Neutrophil (primary cell): Measurements from ENCODE around the gene CHMP4A.

Experiments used
- H3K27ac ChIP-seq: fragments of 200-600 bp; sonication (generic); 2 replicates; pipeline ENCODE4 v1.5.1; 2016; ENCODE audit warnings: mild to moderate bottlenecking, moderate library complexity
- H3K27me3 ChIP-seq: fragments of 200-600 bp; sonication (generic); 2 replicates; pipeline ENCODE4 v1.6.0; 2016; ENCODE audit warnings: mild to moderate bottlenecking
- H3K36me3 ChIP-seq: fragments of 200-600 bp; sonication (generic); 2 replicates; pipeline ENCODE4 v1.5.1; 2017
- H3K4me1 ChIP-seq, 2 experiments: fragments of 200-600 bp in 1 of 2; sonication (generic) in 1 of 2; 1 replicate in 1 of 2; 2 replicates in 1 of 2; pipeline versions ENCODE4 v1.5.1 to v1.6.1; 2013 to 2016; ENCODE audit warnings: low read depth in 1 of 2, low read length in 1 of 2, mild to moderate bottlenecking in 1 of 2, moderate library complexity in 1 of 2; ENCODE audit not compliant: control insufficient read depth in 1 of 2, insufficient read depth in 1 of 2
- H3K4me3 ChIP-seq, 2 experiments: fragments of 200-600 bp in 1 of 2; sonication (generic) in 1 of 2; 1 replicate in 1 of 2; 2 replicates in 1 of 2; pipeline ENCODE4 v1.5.1; 2013 to 2016; ENCODE audit warnings: low read depth in 1 of 2, low read length in 1 of 2, mild to moderate bottlenecking in 1 of 2, moderate library complexity in 1 of 2
- H3K9me3 ChIP-seq: fragments of 200-600 bp; sonication (generic); 2 replicates; pipeline ENCODE4 v1.5.1; 2016
- TF ChIP-seq, protein P1 (sequence below): fragments of 200-600 bp; sonication (generic); IDR thresholded peaks from 2 replicates; pipeline ENCODE4 v1.5.1; 2016; ENCODE audit warnings: antibody characterized with exemption

CHMP4A gene

DNA sequence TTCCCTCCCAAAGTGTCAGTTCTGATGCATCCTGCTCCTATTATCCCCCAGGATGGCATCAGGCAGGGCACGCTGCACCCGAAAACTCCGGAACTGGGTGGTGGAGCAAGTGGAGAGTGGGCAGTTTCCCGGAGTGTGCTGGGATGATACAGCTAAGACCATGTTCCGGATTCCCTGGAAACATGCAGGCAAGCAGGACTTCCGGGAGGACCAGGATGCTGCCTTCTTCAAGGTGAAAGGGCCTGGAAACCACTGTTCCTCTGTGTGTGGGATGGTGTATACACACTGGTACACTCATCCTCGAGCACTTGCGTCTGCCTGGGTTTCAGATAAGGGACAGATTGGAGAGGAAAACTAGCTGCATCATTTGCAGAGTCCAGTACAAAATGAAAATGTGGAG, 51.2 kb downstream of the CHMP4A start:
- peaks cover 79% of the 10 kb centered on the region for H3K36me3 ChIP-seq
- H3K4me3 ChIP-seq, result peak overlapping the region; percentile 83 to 94
- H3K9me3 ChIP-seq, result no peaks in the 10 kb centered on the region
- H3K27ac ChIP-seq, result peak overlapping the region; percentile 94
- TF ChIP-seq, protein P1, sequence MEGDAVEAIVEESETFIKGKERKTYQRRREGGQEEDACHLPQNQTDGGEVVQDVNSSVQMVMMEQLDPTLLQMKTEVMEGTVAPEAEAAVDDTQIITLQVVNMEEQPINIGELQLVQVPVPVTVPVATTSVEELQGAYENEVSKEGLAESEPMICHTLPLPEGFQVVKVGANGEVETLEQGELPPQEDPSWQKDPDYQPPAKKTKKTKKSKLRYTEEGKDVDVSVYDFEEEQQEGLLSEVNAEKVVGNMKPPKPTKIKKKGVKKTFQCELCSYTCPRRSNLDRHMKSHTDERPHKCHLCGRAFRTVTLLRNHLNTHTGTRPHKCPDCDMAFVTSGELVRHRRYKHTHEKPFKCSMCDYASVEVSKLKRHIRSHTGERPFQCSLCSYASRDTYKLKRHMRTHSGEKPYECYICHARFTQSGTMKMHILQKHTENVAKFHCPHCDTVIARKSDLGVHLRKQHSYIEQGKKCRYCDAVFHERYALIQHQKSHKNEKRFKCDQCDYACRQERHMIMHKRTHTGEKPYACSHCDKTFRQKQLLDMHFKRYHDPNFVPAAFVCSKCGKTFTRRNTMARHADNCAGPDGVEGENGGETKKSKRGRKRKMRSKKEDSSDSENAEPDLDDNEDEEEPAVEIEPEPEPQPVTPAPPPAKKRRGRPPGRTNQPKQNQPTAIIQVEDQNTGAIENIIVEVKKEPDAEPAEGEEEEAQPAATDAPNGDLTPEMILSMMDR, result no peak
- peaks cover 58 to 63% of the 10 kb centered on the region in 2 experiments for H3K4me1 ChIP-seq
- no peaks in the 10 kb centered on the region for H3K27me3 ChIP-seq

DNA sequence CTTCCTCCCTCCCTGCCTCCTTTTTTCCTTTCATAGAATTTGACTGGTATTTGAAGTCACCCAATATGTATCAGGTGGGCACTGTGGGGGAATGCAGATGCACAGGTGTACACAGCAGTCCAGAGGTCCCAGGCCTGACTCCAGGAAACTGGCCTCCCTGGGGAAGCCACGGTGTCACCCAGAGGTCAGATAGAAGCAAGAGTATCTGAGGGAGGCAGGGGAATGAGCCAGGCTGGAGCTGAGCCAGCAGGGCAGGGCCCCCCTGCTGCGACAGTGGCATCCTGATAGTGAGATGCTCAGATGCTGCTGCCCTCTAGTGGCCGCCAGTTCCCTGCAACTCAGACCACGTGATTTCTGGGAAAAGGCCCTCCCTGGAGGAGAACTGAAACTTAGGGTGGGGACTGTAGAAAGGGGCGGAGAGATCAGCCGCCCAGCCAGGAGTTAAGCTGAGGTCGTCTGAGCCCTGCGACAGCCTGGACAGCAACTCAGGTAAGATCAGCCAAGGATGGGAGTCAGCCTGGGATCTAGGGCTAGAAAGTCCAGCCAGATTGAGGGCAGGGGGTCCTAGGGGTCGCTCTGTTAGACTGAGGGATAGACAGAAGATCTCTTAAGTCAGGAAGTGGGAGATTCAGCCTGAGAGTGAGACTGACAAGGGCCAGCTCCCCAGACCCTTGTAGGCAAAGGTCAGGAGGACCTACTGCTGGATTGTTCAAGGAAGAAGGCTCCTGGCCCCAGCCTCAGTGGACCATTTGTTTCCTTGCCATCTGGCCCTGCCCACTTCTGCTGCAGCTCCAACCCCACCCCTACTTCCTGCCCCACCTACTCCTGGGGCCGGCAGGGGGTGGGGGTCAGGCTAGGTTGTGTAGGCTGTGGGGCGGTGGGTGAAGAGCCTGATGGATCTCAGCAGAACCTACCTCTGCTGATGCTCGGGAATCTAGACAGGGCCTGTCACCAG, 52.2 kb downstream of the CHMP4A start, which contains the start of gene IRF9:
Gene IRF9, plus strand, starts transcription at position 416 of the 955 bp plus-strand sequence. CDS start 880 bp downstream, outside the sequence.
- Histone ChIP-seq H3K36me3 (peaks cover 79% of the 10 kb centered on the region), H3K4me1 (peaks cover 48 to 54% of the 10 kb centered on the region in 2 experiments), H3K4me3 (peak within 1 kb of the TSS; percentile 83 to 94), H3K9me3 (no peaks in the 10 kb centered on the region), H3K27me3 (no peaks in the 10 kb centered on the region), H3K27ac (peak within 1 kb of the TSS; percentile 94)
- TF ChIP-seq, protein P1, result peak; percentile 98

DNA sequence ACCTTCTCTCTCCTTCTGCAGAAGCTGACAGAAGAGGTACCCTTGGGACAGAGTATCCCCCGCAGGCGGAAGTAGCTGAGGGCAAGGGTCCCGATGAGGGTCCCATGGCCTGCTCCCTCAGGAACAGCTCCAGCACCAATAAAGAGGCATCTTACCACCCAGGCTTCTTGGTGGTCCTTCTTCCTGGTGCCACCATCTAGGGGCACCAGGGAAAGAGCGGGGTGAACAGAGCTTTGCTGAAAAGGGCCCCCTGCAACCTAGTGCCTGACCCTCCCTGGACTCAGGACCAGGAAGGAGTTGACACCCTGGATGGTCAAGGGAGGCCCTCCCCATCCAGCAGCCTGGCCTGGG, 52.8 kb downstream of the CHMP4A start:
- Histone ChIP-seq H3K27me3 (no peaks in the 10 kb centered on the region), H3K27ac (peak overlapping the region; percentile 94), H3K4me1 (peaks cover 42 to 47% of the 10 kb centered on the region in 2 experiments), H3K9me3 (no peaks in the 10 kb centered on the region), H3K4me3 (peak overlapping the region in 1 of 2 experiments; percentile 83), H3K36me3 (peaks cover 79% of the 10 kb centered on the region)
- TF ChIP-seq, protein P1, result no peak

DNA sequence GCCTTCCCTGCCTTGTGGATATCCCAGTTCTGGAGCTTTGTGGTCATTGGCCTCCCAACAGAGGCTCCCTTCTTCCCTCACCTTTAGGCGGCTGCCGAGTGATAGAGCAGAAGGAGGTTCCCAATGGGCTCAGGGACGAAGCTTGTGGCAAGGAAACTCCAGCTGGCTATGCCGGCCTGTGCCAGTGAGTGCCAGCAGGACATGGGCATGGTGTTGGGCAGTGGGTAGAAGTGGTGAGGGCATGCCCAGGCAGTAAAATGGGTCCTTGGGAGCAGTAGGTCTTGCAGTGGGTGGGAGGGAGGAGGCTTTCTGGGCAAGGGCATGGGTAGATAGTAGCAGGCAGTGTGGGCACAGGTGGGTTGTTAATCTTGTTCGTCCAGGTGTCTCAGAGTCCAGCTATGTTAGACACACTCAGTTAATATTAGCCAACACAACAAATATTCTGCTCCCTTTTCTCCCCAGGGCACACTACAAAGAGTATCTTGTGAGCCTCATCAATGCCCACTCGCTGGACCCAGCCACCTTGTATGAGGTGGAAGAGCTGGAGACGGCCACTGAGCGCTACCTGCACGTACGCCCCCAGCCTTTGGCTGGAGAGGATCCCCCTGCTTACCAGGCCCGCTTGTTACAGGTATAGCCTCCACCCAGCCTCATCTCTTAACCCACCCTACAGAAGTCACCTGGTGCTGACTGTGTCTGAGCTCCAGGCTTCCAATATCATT, 53.4 kb downstream of the CHMP4A start:
- TF ChIP-seq, protein P1, result no peak
- Histone ChIP-seq H3K4me3 (no peak overlapping the region), H3K4me1 (peaks cover 36 to 42% of the 10 kb centered on the region in 2 experiments), H3K27ac (peak overlapping the region; percentile 94), H3K9me3 (no peaks in the 10 kb centered on the region), H3K27me3 (no peaks in the 10 kb centered on the region), H3K36me3 (peaks cover 79% of the 10 kb centered on the region)
